GM21825 (cell line): ENCODE data around the gene GPR15LG.

Source experiments
- ATAC-seq: cut with Tn5 transposase; IDR thresholded peaks from one replicate; pipeline ENCODE4 v1.9.1; 2021; ENCODE audit warnings: mild to moderate bottlenecking, moderate library complexity; ENCODE audit not compliant: unreplicated experiment

The GPR15LG gene

DNA sequence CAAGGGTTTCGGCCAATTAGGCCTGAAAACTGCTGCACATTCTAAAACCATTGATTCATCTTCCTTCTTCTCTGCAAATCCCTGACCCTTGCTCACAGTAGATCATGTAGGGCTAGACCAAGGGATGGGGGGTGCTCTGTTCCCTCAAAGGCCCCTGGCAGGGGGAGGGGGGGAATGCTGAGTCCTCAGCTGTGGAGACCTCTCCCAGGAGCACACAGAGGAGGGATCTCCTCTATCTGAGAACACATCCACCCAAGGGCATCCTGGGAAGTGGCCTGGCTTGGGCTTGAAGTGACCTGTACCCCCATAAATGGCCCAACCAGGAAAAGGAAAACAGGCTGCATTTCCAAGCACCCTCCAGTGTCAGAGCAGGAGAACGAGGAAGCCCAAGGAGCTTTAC is 19.7 kb downstream of the GPR15LG start:
- no peak for ATAC-seq

DNA sequence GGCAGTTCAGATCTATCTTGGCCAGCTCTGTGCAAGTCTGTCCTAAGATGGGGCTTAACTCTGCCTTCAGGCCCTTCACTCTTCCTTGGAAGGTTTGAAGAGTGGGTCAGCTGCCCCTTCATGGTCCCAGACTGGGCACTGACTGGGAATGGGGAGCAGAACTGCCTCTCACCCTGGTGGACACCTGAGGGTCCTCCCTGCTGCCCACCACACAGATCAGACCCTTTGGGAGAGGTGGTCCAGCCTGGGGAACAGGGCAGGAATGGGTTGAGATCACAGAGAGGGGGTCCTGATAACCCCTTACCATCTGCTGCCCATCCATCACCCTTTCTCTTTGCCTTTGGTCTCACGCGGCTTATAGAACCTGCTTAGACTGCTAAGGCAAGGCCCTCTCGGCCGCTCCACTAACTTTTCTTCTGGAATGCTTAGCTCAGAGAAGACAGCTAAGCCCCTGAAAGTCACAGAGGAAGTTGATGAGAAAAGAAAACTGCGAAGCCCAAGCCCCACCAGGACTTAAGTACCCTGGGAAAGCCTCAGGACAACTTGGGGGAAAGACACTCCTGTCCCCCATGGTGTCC is 20.3 kb downstream of the GPR15LG start:
- ATAC-seq: no peak

DNA sequence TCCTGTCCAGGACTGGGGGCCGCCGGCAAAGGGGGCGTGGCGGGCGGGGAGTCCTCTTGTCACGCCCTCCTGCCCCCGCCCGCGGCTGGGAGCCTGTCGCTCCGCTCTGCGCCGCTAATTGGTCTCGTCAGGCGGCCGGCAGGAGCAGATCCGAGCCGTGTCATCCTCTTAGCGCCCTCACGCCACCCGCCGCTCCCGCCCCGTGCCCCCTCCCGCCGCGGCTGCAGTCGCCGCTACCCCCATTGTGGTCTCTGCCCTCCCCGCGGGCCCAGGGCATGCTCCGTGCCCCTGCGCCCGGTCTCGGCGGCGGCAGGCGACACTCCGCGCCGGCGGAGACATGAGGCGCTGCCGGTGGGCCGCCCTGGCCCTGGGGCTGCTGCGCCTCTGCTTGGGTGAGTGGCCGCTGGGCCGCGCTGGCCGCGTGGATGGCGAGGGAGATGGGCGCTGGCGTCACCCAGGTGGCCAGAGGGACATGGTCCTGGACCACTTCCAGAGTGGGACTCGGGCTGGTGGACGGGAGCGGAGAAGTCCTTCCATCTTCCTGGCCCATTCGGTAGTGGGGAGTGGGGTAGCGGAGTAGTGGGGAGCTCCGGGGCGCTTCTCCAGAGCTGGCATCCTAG is 20.9 kb downstream of the GPR15LG start, which contains the start of gene CDHR1:
Gene CDHR1, plus strand, starts transcription at position 114 of the 620 bp plus-strand sequence. Its CDS starts 224 bp downstream, at position 338.
- ATAC-seq: peak; percentile 80

DNA sequence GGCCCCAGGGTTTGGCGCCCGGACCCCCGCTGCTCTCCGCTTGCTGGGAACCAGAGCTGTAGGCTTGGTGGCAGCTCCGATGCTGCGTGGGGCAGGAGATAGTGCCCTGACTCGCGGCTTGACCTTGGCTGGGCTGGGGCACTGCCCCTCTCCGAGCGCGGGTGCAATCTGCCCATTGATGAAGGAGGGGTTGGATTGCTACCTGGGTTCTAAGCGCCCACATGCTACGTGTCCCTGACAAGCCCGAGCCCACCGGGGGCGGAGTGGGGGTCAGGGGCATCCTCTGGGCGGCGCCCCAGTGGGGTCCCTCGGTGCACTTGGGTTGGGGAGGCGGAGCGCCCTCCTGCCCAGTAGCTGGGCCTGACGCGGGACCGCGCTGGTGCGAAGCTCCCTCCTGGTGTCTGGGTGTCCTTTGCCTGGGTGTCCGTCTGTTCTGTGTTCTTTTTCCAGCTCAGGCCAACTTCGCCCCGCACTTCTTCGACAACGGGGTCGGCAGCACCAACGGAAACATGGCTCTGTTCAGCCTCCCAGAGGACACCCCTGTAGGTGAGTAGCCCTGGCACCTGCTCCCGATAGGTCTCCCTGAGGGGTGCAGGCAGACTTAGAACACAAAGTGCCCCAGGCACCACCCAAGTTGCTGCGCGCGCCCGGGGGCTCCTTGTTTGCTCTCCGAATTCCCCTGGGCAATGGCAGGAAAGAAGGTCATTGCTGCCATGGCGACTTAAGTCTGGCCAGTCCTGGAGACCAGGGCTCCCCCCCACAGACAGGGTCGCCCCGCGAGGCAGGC is 21.6 kb downstream of the GPR15LG start:
- ATAC-seq: no peak

DNA sequence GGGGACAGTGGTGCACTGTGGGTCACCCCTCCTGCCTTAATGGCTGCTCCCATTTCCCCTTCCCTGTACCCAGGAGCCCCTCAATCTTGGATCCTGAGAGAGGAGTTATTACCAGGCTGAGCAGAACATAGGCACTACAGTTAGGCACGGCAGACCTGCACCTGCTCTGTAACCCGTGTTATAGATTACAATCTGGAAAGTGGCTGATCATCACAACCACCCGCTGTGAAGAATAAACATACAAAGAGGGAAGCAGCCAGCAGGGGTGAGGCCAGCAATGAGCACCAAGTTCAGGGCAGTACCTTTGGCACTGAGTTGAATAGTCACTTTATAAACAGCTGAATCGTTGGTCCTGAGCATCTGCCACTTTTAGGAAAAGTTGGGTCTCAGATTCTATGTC is 22.5 kb downstream of the GPR15LG start:
- no peak for ATAC-seq

DNA sequence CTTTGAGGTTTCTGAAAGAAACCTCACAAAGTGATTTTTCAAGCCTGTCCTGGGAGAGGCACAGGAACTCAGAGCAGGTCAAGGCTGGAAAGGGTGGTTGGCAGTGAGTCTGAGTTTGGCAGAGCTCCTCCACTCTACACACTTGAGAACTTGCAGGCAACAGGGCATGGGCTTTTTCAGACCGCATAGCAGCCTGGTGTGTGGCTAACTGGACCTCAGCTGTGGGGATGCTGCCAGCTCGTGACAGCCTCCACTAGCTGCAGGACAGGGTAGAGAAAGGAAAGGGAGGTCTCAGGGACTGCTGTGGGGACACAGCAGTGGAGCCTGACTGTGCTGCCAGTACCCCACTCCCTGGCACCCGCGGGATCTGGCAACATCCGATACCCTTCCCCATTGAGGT is 23.3 kb downstream of the GPR15LG start:
- no peak for ATAC-seq

DNA sequence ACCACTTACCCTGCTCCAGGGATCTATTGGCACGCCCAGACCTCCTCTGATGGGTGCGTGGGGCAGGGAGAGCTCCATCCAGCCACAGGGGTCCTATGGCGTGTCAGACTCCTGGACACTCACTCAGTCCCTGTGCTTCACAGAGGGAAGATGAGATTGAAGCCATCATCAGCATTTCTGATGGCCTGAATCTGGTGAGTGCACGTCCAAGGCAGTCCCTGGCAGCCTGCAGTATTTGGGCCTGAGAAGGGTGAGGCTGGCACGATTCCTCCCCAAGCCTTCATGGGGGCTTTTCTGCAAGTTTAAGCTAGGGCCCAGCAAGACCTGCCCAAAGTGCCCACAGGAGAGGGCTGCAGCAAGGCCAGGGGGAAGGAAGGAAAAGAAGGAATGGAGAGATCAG is 24.0 kb downstream of the GPR15LG start:
- ATAC-seq: no peak

DNA sequence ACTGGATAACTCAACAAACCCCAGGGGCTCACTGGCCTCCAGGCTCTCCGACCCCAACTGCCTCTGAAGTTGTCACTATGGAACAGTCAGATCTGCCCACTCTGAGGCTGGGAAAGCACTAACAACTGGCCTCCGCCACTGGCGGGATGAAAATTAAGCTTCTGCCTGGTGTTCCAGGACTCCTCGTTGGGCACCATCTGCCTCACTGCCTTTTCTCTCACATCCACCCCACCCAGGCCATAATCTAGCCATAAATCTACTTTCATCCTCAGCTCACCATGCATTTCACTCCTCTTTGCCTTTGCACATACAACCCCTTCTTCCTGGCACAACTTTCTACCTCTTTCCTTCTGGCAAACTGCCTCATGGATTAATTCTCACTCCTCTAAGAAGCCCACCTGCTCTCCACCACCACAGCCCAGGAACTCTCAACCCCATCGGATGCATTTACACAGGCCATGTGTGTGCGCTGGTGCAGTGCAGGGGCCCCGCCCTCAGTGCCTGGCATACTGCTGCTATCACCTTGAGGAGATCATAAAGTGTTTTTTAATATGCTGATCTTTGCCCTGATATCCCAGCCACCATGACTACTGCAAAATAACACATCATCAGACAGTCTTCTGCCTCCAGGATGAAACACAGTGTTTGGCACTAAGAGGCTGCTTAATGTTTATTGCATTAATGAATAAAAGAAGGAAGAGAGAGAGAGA is 24.8 kb downstream of the GPR15LG start:
- no peak for ATAC-seq

DNA sequence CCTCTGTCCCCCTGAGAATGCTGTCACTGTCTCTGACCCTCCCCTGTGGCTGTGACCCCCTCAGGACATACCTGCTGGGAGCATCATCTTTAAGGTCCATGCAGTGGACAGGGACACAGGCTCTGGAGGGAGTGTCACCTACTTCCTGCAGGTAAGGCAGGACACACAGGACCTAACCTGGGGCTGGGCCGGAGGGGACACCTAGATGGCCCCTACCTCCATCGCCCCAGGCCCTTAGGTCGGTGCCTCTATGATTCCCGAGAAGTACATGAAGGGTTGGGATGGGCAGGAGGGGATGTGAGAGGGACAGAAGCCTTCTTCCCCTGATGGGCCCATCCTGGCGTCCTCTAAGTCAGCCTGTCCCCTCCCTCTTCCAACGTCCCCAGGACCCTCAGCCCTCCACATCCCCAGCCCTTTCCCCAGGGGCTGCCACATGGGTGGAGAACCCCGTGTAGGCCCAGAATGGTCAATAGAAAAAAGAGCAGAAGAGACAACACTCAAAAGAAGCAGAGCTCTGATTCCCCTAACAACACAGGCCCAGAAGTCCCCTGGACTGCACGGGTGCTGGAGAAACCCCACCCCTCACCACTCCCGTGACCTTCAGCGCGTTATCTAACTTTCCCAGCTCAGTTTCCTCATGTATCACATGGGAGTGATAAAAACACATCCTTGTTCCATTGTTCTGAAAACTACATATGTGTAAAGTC is 27.1 kb downstream of the GPR15LG start:
- no peak for ATAC-seq

DNA sequence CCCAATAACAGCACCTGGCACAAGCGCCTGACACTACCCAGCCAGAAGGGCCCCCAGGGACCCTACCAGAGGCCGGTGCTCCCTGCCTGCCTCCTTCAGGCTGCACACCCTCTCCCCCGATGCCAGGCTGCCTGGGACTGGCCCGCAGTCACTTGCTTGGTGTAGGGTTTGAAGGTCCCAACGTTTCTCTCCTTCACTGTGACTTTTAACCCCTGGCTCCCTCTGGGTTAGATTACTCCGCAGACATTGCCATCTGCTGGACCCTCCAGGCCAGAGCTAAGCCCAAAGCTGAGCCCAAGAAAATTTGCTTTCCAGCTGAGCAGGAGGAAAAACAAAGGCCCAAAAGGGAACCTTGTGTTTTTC is 27.6 kb downstream of the GPR15LG start:
- ATAC-seq: no peak

DNA sequence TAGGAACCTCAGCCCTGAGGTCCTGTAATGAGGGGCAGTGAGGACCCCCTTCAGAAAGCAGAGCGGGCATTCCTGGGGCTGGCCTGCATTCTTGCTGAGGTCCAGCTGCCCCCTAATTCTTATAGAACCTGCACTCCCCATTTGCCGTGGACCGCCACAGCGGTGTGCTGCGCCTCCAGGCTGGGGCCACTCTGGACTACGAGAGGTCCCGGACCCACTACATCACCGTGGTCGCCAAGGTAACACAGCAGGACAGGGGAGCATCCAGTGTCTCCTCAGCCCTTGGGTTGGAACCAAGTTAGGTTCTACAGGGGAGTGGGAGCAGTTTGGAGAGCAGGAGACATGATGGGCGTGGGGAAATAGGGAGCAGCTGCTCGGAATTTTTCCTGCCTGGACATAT is 28.1 kb downstream of the GPR15LG start:
- ATAC-seq: no peak

DNA sequence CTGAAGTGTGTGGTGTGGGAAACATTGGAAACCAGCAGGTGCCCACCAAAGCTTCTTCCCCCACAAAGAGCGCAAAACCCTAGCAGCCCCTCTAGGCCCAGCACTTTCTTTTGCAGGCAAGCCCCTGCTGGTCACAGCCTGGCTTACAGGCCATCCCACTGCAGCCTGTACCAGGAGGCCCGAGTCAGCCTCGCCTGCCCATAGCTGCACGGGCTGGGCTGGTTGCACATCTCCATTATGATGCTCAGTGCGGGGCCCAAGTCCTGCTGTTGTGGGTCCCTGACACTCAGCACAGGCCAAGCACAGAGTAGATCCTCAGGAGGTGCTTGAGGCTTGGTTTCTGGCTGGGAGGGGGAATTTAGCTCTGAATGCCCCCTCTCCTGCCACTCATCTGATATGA is 28.7 kb downstream of the GPR15LG start:
- ATAC-seq: no peak

DNA sequence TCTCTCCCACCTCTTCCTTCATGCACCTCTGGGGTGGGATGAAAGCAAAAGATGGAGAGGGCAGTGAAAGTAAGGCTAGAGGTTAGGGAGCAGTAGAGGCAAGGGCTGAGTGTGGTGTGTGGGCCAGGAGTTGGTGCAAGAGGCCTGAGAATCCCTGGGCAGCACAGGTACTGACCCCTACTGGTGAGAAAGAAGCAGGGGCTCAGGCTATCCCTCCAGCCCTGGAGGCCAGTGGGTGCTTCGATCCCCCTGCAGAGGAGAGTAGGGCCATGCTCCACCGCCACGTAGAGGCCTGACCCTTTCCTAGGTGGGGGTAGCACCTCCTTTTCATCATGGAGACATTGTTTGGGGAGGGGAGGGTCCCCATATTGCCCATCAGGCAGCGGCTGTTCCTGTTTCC is 30.5 kb downstream of the GPR15LG start:
- ATAC-seq: no peak

DNA sequence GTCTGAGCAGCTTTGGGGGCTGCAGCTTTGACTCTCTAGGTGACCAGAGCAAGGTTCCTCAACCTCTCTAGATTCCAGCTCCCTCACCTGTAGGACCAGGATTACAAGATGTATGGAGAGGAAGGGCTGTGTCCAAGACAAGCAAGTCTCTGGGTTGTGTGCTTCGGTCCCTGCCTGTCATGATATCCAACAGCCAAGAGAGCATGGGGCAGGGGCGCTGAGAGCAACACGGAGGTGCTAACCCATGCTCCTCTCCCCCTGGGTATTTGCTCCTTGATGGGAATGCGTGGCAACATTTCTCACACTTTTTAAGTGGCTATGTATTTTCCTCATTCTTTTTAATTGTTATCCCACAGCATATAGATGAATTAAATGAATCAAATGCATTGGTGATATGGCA is 31.0 kb downstream of the GPR15LG start:
- no peak for ATAC-seq

DNA sequence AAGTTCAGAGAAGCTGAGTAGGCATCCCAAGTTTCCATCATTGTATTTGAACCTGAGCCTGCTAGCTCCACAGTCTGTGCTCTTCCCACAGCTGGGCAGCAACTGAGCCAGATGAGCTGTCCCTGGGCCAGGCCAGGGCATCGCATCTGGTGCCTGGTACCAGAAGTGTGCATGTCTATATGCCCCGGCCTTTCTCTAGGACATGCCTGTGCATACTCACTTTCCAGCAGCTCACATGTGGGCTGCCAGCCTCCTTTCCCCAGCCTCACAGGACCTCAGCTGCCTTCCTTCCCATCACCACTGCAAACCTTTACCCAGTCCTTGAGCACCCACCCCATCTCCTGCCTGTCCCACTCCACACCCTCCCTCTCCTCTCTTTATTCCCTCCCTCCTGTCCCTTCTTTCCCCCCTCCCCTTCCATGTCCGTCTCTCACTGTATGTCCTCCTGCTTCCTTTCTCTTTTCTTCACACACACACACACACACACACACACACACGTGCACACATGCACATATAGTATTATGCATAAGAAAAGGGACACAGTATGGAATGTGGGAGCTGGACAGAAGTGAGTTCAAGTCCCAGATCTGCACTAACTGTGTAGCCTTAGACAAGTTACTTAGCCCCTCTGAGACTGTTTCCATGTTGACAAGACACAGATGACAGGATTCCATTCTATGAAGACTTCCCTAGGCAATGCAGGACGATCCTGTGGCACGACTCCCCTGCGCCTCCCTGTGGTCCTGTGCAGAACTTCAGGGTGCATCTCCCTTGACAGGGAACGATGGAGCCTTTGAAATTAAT is 31.6 kb downstream of the GPR15LG start:
- ATAC-seq: no peak

DNA sequence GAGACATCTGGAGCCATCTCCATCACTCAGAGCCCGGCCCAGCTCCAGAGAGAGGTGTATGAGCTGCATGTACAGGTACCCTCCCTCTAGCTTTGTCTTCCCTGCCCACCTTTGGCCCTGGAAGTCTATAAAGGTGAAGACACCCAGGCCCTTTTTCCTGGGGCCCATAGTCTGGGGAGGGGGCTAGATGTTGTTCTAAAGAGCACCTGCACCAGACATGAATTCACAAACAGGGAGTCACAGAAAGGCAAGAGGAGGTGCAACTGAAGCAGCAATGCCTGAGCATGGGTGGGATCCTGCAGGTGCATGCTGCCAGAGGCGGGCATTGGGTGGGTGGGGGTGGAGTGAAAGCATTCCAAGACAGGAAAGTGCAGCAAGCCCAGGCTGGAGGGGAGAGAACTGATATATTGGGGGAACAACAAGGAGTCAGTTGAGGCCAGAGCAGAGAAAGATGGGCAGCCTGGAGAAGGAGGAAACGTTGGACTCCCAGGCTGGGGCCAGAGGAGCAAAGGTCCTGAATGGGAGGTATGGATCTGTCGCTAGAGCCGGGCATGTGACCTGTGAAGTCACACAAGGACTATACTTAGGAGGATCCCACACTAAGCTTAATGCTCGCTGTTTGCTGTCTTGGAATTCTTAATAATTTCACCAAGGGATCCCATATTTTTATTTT is 32.4 kb downstream of the GPR15LG start:
- no peak for ATAC-seq

DNA sequence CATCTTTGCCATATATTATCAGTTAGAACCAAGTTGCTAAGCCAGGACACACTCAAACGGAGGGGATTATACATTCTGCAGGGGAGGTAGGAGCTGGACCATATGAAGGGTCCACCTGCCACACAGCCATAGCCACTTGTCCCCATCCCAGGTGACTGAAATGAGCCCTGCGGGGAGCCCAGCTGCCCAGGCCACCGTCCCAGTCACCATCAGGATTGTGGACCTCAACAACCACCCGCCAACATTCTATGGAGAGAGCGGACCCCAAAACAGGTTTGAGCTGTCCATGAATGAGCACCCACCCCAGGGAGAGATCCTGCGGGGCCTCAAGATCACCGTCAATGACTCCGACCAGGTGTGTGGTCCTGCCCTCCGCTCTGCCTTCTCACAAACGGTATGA is 34.4 kb downstream of the GPR15LG start:
- no peak for ATAC-seq

DNA sequence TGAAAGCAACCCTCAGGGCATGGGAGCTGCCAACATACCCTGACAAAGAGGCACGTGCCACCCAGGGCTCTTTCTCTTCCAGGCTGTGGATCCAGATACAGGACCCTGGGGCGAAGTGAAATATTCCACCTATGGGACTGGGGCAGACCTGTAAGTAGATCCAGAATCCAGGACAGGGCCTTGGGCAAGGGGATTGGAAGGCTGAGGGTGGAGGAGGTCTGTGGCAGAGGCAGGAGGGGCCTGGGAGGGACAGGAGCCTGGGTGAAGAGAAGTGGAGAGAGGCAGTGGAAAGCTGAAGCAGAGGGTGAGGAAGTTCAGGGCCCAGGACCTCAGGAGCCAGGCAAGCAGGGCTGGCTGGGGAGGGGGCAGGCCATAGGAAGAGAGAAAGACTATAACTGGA is 38.0 kb downstream of the GPR15LG start:
- no peak for ATAC-seq

DNA sequence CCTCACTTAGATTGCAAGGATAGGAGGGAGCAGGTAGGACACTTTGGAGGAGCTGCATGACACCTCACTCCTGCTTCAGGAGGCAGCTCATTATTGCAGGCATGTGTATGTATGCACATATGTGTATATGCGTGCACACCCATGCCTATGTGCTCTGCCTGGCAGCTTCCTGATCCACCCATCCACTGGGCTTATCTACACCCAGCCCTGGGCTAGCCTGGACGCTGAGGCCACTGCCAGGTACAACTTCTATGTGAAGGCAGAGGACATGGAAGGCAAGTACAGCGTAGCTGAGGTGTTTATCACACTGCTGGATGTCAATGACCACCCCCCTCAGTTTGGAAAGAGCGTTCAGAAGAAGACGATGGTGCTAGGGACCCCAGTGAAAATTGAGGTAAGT is 38.4 kb downstream of the GPR15LG start:
- ATAC-seq: no peak

DNA sequence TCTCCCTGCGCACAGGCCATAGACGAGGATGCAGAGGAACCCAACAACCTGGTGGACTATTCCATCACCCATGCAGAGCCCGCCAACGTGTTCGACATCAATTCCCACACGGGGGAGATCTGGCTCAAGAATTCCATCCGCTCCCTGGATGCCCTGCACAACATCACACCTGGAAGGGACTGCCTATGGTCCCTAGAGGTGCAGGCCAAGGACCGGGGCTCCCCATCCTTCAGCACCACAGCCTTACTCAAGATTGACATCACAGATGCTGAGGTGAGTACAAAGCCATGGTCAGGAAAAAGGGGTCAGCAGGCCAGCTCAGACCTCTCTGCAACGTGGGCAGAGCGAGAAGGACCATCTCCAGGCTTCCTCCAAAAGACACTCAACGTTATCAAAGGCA is 39.5 kb downstream of the GPR15LG start:
- no peak for ATAC-seq
